Smooth muscle cell (in vitro differentiated cells): ENCODE data around the gene HCN2. TPM values are rescaled to one million over a fixed set of nuclear protein-coding genes. Genes with fewer than 3 reads are reported as not detected.

Source experiments
- DNase-seq: peaks from one replicate; lab custom pipeline; 2025; ENCODE audit not compliant: unreplicated experiment; lab: John Stamatoyannopoulos, UW
- H2AFZ ChIP-seq: fragments of 200-600 bp; sonication (generic); 2 replicates; pipeline ENCODE4 v1.6.0; 2016; ENCODE audit warnings: antibody characterized with exemption, low read depth, mild to moderate bottlenecking
- H3F3A ChIP-seq: fragments of 200-600 bp; sonication (generic); 2 replicates; pipeline ENCODE4 v1.6.0; 2017; ENCODE audit warnings: antibody characterized with exemption, low read depth
- H3K27ac ChIP-seq: fragments of 200-600 bp; sonication (generic); 2 replicates; pipeline ENCODE4 v1.5.1; 2016; ENCODE audit warnings: low read depth, mild to moderate bottlenecking
- H3K27me3 ChIP-seq: fragments of 200-600 bp; sonication (generic); 2 replicates; pipeline ENCODE4 v1.6.1; 2016; ENCODE audit warnings: low read depth, mild to moderate bottlenecking
- H3K36me3 ChIP-seq: fragments of 200-600 bp; sonication (generic); 2 replicates; pipeline ENCODE4 v1.5.1; 2016; ENCODE audit warnings: low read depth
- H3K4me1 ChIP-seq: fragments of 200-600 bp; sonication (generic); 2 replicates; pipeline ENCODE4 v1.5.1; 2016; ENCODE audit warnings: low read depth
- H3K4me2 ChIP-seq: fragments of 200-600 bp; sonication (generic); 2 replicates; pipeline ENCODE4 v1.6.0; 2016; ENCODE audit warnings: mild to moderate bottlenecking
- H3K4me3 ChIP-seq: fragments of 200-600 bp; sonication (generic); 2 replicates; pipeline ENCODE4 v1.5.1; 2016; ENCODE audit warnings: mild to moderate bottlenecking
- H3K79me2 ChIP-seq: fragments of 200-600 bp; sonication (generic); 2 replicates; pipeline ENCODE4 v1.6.0; 2016; ENCODE audit warnings: low read depth, mild to moderate bottlenecking
- H3K9ac ChIP-seq: fragments of 200-600 bp; sonication (generic); 2 replicates; pipeline ENCODE4 v1.6.0; 2016; ENCODE audit warnings: low read depth
- H3K9me3 ChIP-seq: fragments of 200-600 bp; sonication (generic); replicated peaks from 2 replicates; pipeline ENCODE4 v1.5.1; 2016; ENCODE audit warnings: low read depth
- H4K20me1 ChIP-seq: fragments of 200-600 bp; sonication (generic); 2 replicates; pipeline ENCODE4 v1.6.0; 2016; ENCODE audit warnings: low read depth
- WGBS: methylation state at CpG from one replicate; pipeline ENCODE4 v1.1.7; 2016; ENCODE audit warnings: low lambda C conversion rate; 5-methylcytosine and 5-hydroxymethylcytosine counted together
- polyA plus RNA-seq: library from polyadenylated mRNA; unstranded; fragments of >200 nt; fragmentation: Nextera tagmentation; extraction: Ambion mirVana; gene quantifications from 2 replicates; pipeline ENCODE4 v1.2.1, GENCODE V29; 2016
- total RNA-seq: library from RNA; depleted of rRNA; stranded (reverse); fragments of >200 nt; gene quantifications from 2 replicates; pipeline ENCODE4 v1.2.3, GENCODE V29; 2014
- TF ChIP-seq, protein P1 (sequence below): fragments of 200-600 bp; sonication (generic); IDR thresholded peaks from 2 replicates; pipeline ENCODE4 v1.5.1; 2017; ENCODE audit warnings: borderline replicate concordance, mild to moderate bottlenecking, antibody characterized with exemption; ENCODE audit not compliant: insufficient read depth, poor library complexity, severe bottlenecking

HCN2 gene
- total and polyA plus RNA-seq, 2 experiments from 2014 or later = 0.49 to 0.81 TPM

DNA sequence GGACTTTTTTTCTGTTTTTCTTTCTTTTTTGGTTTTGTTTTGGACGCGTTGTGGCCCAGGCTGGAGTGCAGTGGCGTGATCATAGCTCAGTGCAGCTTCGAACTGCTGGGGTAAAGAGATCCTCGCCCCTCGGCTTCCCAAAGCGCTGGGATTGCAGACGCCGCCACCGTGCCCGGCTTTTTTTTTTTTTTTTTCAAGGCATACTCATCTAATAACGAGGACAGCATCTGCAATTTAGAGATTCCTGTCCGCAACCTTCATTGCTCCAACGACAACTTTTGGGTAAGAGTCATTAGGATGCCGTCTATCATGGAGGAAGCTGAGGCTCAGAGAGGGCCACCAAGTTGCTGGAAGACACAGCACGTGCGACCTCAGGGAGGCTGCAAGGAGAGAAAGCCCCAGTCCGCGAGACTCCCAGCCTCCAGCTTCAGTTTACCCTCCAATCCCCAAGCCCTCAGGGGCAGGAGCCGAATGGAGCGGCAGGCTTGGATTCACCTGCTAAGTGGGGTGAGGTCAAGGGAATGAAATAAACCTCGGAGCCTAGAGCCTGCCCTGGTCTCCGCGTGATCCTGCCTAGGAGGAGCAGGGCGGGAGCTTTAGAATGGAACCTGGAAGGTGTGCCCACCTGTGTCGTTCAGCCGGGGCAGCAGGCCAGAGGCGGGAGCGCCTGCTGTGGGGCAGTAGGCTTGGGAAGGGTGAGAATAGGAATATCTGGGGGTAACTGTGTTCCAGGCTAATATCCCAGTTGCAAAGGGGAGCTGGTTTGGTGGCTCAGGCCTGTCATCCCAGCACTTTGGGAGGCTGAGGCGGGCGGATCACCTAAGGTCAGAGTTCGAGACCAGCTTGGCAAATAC, 44.3 kb downstream of the HCN2 start:
- TF ChIP-seq, protein P1, sequence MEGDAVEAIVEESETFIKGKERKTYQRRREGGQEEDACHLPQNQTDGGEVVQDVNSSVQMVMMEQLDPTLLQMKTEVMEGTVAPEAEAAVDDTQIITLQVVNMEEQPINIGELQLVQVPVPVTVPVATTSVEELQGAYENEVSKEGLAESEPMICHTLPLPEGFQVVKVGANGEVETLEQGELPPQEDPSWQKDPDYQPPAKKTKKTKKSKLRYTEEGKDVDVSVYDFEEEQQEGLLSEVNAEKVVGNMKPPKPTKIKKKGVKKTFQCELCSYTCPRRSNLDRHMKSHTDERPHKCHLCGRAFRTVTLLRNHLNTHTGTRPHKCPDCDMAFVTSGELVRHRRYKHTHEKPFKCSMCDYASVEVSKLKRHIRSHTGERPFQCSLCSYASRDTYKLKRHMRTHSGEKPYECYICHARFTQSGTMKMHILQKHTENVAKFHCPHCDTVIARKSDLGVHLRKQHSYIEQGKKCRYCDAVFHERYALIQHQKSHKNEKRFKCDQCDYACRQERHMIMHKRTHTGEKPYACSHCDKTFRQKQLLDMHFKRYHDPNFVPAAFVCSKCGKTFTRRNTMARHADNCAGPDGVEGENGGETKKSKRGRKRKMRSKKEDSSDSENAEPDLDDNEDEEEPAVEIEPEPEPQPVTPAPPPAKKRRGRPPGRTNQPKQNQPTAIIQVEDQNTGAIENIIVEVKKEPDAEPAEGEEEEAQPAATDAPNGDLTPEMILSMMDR = no peak
- Histone ChIP-seq H3K4me1 (peaks cover 7% of the 10 kb centered on the region), H3K36me3 (no peaks in the 10 kb centered on the region), H3K4me3 (peak overlapping the region; percentile 88), H2AFZ (peak overlapping the region; percentile 99), H3K9me3 (no peaks in the 10 kb centered on the region), H3K4me2 (peak overlapping the region; percentile 98), H3K9ac (peak overlapping the region; percentile 83), H3F3A (no peaks in the 10 kb centered on the region), H4K20me1 (no peaks in the 10 kb centered on the region), H3K27ac (peak overlapping the region; percentile 79), H3K79me2 (peaks cover 9% of the 10 kb centered on the region), H3K27me3 (no peaks in the 10 kb centered on the region)
- DNase-seq = no peak
- WGBS = 29% methylated on average over 32 of the region's 32 CpGs

DNA sequence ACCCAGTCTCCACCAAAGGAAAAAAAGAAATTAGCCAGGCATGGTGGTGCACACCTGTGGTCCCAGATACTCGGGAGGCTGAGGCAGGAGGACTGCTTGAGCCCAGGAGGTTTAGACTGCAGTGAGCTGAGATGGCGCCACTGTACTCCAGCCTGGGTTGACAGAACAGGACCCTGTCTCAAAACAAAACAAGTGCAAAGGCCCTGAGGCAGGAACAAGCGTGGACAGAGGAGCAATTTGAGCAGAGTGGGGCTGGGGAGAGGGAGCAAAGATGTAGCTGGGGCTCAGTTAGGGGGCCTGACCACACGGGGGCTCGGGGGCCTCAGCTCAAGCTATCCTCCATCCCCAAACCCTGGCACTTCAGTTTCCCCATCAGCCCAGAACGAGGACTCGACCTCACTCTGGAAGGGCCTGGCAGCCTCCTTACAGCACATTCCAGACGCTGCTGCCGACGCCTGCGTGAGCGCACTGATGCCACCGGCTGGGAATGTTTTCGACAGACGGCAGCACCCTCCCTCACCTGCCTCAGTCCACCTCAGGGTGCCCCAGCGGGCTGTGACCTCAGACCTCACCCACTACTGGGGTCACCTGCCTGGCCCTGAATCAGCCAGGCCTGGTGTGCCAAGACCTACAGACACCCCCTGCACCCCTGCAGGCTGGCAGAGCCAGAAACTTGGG, 45.4 kb downstream of the HCN2 start:
- no peaks in the 10 kb centered on the region for H3K27me3 ChIP-seq
- no peaks in the 10 kb centered on the region for H3K9me3 ChIP-seq
- no peak overlapping the region for H3K27ac ChIP-seq
- H3K9ac ChIP-seq = no peak overlapping the region
- 91% methylated on average over 16 of the region's 16 CpGs for WGBS
- TF ChIP-seq, protein P1 = no peak
- H2AFZ ChIP-seq = no peak overlapping the region
- H3K36me3 ChIP-seq = no peaks in the 10 kb centered on the region
- no peaks in the 10 kb centered on the region for H4K20me1 ChIP-seq
- no peak overlapping the region for H3K4me3 ChIP-seq
- H3K4me1 ChIP-seq = peaks cover 7% of the 10 kb centered on the region
- H3K4me2 ChIP-seq = no peak overlapping the region
- no peaks in the 10 kb centered on the region for H3F3A ChIP-seq
- H3K79me2 ChIP-seq = peaks cover 9% of the 10 kb centered on the region
- no peak for DNase-seq

DNA sequence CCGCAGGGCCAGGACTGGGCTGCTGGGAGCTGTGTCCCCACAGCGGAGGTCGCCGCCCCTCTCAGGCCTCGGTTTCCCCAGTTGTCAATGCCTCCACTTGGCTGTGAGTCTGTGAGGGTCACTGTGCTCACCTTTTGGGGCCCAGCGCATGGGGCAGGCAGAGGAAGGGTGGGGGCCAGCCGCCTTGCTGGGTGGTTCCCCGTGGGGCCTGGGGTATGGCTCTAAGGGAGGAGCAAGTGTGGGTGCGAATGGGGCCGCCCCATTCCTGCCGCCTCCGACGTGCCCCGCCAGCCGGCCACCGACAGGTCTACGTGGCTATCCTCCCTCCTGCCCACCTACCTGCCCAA, 49.2 kb downstream of the HCN2 start:
- H4K20me1 ChIP-seq = no peaks in the 10 kb centered on the region
- H3K4me1 ChIP-seq = peaks cover 6% of the 10 kb centered on the region
- no peaks in the 10 kb centered on the region for H3K27me3 ChIP-seq
- no peak overlapping the region for H2AFZ ChIP-seq
- peak overlapping the region; percentile 18 for H3K9ac ChIP-seq
- peaks cover 4% of the 10 kb centered on the region for H3K79me2 ChIP-seq
- H3K36me3 ChIP-seq = no peaks in the 10 kb centered on the region
- peak overlapping the region; percentile 86 for H3K4me2 ChIP-seq
- WGBS = 71% methylated on average over 16 of the region's 17 CpGs
- H3K27ac ChIP-seq = no peak overlapping the region
- no peaks in the 10 kb centered on the region for H3F3A ChIP-seq
- TF ChIP-seq, protein P1 = no peak
- no peak for DNase-seq
- no peaks in the 10 kb centered on the region for H3K9me3 ChIP-seq
- H3K4me3 ChIP-seq = peak overlapping the region; percentile 48
